T-helper 1 cell treated with Interleukin-12 subunit alpha and Interleukin-12 subunit beta and Interleukin-4 antibody, amounts not matched to agents 30 μg/mL and 1 μg/mL, for 36 hours (primary cell): Measurements from ENCODE around the gene SLC22A12.

Experiments
- H3K27ac Mint-ChIP-seq: one replicate; pipeline ENCODE4 v1.8.0; 2021; ENCODE audit warnings: mild to moderate bottlenecking, mixed read lengths
- H3K27me3 Mint-ChIP-seq: one replicate; pipeline ENCODE4 v1.8.0; 2021; ENCODE audit warnings: low read depth, mixed read lengths
- H3K36me3 Mint-ChIP-seq: one replicate; pipeline ENCODE4 v1.8.0; 2021; ENCODE audit warnings: low read depth, mixed read lengths
- H3K4me1 Mint-ChIP-seq: one replicate; pipeline ENCODE4 v1.8.0; 2021; ENCODE audit warnings: low read depth, mixed read lengths
- H3K4me3 Mint-ChIP-seq: one replicate; pipeline ENCODE4 v1.8.0; 2021; ENCODE audit warnings: mild to moderate bottlenecking, moderate library complexity, mixed read lengths
- H3K9me3 Mint-ChIP-seq: one replicate; pipeline ENCODE4 v1.8.0; 2021; ENCODE audit warnings: mixed read lengths

The SLC22A12 gene

GRCh38 chr11:64611869-64612646 is 21.0 kb downstream of the SLC22A12 start:
- Mint-ChIP-seq H3K36me3 (no peaks in the 10 kb centered on the region), H3K27me3 (no peaks in the 10 kb centered on the region), H3K4me1 (peaks cover 7% of the 10 kb centered on the region), H3K4me3 (no peak overlapping the region), H3K27ac (peak overlapping the region; percentile 70), H3K9me3 (no peaks in the 10 kb centered on the region)

- no peak overlapping the region for H3K4me3 Mint-ChIP-seq
Measured at GRCh38 chr11:64613648-64614047, 22.6 kb downstream of the SLC22A12 start.

GRCh38 chr11:64614917-64615316 is 23.9 kb downstream of the SLC22A12 start:
- Mint-ChIP-seq H3K27ac (no peak overlapping the region), H3K27me3 (no peaks in the 10 kb centered on the region), H3K9me3 (no peaks in the 10 kb centered on the region), H3K36me3 (no peaks in the 10 kb centered on the region), H3K4me3 (no peak overlapping the region), H3K4me1 (peaks cover 7% of the 10 kb centered on the region)

More at GRCh38 chr11:64613648-64614047, 22.6 kb downstream of the SLC22A12 start:
- Mint-ChIP-seq H3K9me3 (no peaks in the 10 kb centered on the region), H3K36me3 (no peaks in the 10 kb centered on the region), H3K27me3 (no peaks in the 10 kb centered on the region), H3K27ac (no peak overlapping the region), H3K4me1 (peaks cover 7% of the 10 kb centered on the region)

GRCh38 chr11:64616817-64617216 is 25.8 kb downstream of the SLC22A12 start:
- no peak overlapping the region for H3K4me3 Mint-ChIP-seq
- H3K27ac Mint-ChIP-seq = no peak overlapping the region
- peaks cover 4% of the 10 kb centered on the region for H3K4me1 Mint-ChIP-seq
- H3K36me3 Mint-ChIP-seq = no peaks in the 10 kb centered on the region
- no peaks in the 10 kb centered on the region for H3K27me3 Mint-ChIP-seq
- H3K9me3 Mint-ChIP-seq = no peaks in the 10 kb centered on the region

- H3K27ac Mint-ChIP-seq = no peak overlapping the region
- H3K27me3 Mint-ChIP-seq = no peaks in the 10 kb centered on the region
- no peak overlapping the region for H3K4me3 Mint-ChIP-seq
- H3K4me1 Mint-ChIP-seq = no peaks in the 10 kb centered on the region
- no peaks in the 10 kb centered on the region for H3K9me3 Mint-ChIP-seq
- H3K36me3 Mint-ChIP-seq = no peaks in the 10 kb centered on the region
Measured at GRCh38 chr11:64619196-64619595, 28.2 kb downstream of the SLC22A12 start.

- Mint-ChIP-seq H3K36me3 (no peaks in the 10 kb centered on the region), H3K9me3 (no peaks in the 10 kb centered on the region), H3K27ac (no peak overlapping the region)
Measured at GRCh38 chr11:64619811-64620380, 28.9 kb downstream of the SLC22A12 start.

GRCh38 chr11:64620381-64620971 is 29.5 kb downstream of the SLC22A12 start:
- Mint-ChIP-seq H3K9me3 (no peaks in the 10 kb centered on the region), H3K27me3 (no peaks in the 10 kb centered on the region), H3K4me1 (no peaks in the 10 kb centered on the region), H3K4me3 (no peak overlapping the region), H3K27ac (peak overlapping the region; percentile 31), H3K36me3 (no peaks in the 10 kb centered on the region)

More at GRCh38 chr11:64619811-64620380, 28.9 kb downstream of the SLC22A12 start:
- H3K27me3 Mint-ChIP-seq = no peaks in the 10 kb centered on the region
- H3K4me3 Mint-ChIP-seq = no peak overlapping the region
- no peaks in the 10 kb centered on the region for H3K4me1 Mint-ChIP-seq

- Mint-ChIP-seq H3K27me3 (no peaks in the 10 kb centered on the region), H3K27ac (no peak overlapping the region), H3K4me3 (no peak overlapping the region), H3K4me1 (no peaks in the 10 kb centered on the region), H3K36me3 (no peaks in the 10 kb centered on the region), H3K9me3 (no peaks in the 10 kb centered on the region)
Measured at GRCh38 chr11:64621283-64622019, 30.4 kb downstream of the SLC22A12 start.

- H3K36me3 Mint-ChIP-seq = no peaks in the 10 kb centered on the region
- no peak overlapping the region for H3K27ac Mint-ChIP-seq
- H3K4me3 Mint-ChIP-seq = no peak overlapping the region
- H3K9me3 Mint-ChIP-seq = no peaks in the 10 kb centered on the region
- no peaks in the 10 kb centered on the region for H3K27me3 Mint-ChIP-seq
- H3K4me1 Mint-ChIP-seq = no peaks in the 10 kb centered on the region
Measured at GRCh38 chr11:64622681-64623080, 31.7 kb downstream of the SLC22A12 start.

GRCh38 chr11:64624883-64625481 is 34.0 kb downstream of the SLC22A12 start:
- Mint-ChIP-seq H3K27ac (no peak overlapping the region), H3K27me3 (no peaks in the 10 kb centered on the region)

GRCh38 chr11:64626637-64627036 is 35.6 kb downstream of the SLC22A12 start:
- Mint-ChIP-seq H3K27me3 (no peaks in the 10 kb centered on the region), H3K9me3 (no peaks in the 10 kb centered on the region)

More at GRCh38 chr11:64624883-64625481, 34.0 kb downstream of the SLC22A12 start:
- H3K4me3 Mint-ChIP-seq = no peak overlapping the region
- no peaks in the 10 kb centered on the region for H3K9me3 Mint-ChIP-seq
- H3K4me1 Mint-ChIP-seq = no peaks in the 10 kb centered on the region
- H3K36me3 Mint-ChIP-seq = no peaks in the 10 kb centered on the region

GRCh38 chr11:64627371-64627770 is 36.4 kb downstream of the SLC22A12 start:
- H3K4me3 Mint-ChIP-seq = no peak overlapping the region
- no peaks in the 10 kb centered on the region for H3K9me3 Mint-ChIP-seq
- no peaks in the 10 kb centered on the region for H3K27me3 Mint-ChIP-seq
- no peaks in the 10 kb centered on the region for H3K4me1 Mint-ChIP-seq
- H3K36me3 Mint-ChIP-seq = no peaks in the 10 kb centered on the region
- no peak overlapping the region for H3K27ac Mint-ChIP-seq

More at GRCh38 chr11:64626637-64627036, 35.6 kb downstream of the SLC22A12 start:
- Mint-ChIP-seq H3K4me1 (no peaks in the 10 kb centered on the region), H3K4me3 (no peak overlapping the region), H3K27ac (no peak overlapping the region), H3K36me3 (no peaks in the 10 kb centered on the region)

- H3K4me3 Mint-ChIP-seq = no peak overlapping the region
- no peaks in the 10 kb centered on the region for H3K27me3 Mint-ChIP-seq
- H3K36me3 Mint-ChIP-seq = no peaks in the 10 kb centered on the region
- H3K9me3 Mint-ChIP-seq = no peaks in the 10 kb centered on the region
- no peak overlapping the region for H3K27ac Mint-ChIP-seq
- H3K4me1 Mint-ChIP-seq = peaks cover 2% of the 10 kb centered on the region
Measured at GRCh38 chr11:64628596-64628995, 37.6 kb downstream of the SLC22A12 start.

- Mint-ChIP-seq H3K9me3 (no peaks in the 10 kb centered on the region), H3K36me3 (no peaks in the 10 kb centered on the region), H3K27me3 (no peaks in the 10 kb centered on the region), H3K27ac (no peak overlapping the region), H3K4me1 (peaks cover 6% of the 10 kb centered on the region), H3K4me3 (no peak overlapping the region)
Measured at GRCh38 chr11:64629103-64629502, 38.1 kb downstream of the SLC22A12 start.
